GM21381 (cell line): ENCODE measurements around the gene ABHD1.
"Not testable (repeated sequence)": the region's sequence is repeated elsewhere in the genome, so short reads cannot be mapped to it uniquely, and the experiment has no call there.

Experiments
- ATAC-seq: cut with Tn5 transposase; IDR thresholded peaks from one replicate; pipeline ENCODE4 v1.9.1; 2021; ENCODE audit warnings: mild to moderate bottlenecking, moderate library complexity; ENCODE audit not compliant: unreplicated experiment

ABHD1 gene

DNA sequence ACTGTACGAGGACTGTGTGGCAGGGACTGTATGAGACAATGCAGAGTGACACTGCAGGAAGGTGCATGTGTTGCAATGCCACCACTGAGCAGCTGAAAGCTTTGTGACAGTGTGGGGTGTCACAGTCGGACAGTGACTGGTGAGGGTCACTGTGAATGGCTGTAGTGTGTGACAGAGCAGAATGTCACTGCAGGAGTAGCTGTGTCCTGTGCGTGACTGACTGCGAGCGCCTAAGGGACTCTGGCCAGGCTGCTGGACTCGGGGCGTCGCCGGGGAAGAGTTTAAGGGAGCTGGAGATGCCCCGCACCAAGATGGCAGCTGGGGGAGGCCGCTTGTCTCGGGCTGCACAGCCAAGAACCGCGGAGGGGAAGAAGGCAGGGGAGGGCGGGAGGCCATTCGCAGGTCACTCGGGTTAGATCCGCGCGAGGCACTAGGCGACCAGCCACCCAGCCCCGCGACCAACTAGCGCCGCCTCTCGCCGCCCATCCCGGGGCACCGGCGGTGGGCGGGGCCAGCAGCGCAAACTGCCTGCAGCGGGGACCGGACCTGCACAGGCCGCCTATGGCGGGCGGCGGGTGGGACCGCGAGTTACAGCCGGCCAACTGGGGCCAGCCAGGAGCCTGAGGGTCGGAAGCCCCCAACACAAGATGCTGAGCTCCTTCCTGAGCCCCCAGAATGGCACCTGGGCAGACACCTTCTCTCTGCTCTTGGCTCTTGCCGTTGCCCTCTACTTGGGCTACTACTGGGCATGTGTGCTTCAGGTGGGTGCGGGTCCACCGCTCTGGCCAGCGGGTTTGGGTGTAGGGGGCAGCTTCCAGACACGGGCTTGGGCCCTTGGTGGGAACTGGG is at the start of gene ABHD1:
Gene ABHD1 (plus strand): TSS at position 514 of the 849 bp plus-strand sequence. CDS start 134 bp downstream, at position 648.
- ATAC-seq: peak; percentile 61

DNA sequence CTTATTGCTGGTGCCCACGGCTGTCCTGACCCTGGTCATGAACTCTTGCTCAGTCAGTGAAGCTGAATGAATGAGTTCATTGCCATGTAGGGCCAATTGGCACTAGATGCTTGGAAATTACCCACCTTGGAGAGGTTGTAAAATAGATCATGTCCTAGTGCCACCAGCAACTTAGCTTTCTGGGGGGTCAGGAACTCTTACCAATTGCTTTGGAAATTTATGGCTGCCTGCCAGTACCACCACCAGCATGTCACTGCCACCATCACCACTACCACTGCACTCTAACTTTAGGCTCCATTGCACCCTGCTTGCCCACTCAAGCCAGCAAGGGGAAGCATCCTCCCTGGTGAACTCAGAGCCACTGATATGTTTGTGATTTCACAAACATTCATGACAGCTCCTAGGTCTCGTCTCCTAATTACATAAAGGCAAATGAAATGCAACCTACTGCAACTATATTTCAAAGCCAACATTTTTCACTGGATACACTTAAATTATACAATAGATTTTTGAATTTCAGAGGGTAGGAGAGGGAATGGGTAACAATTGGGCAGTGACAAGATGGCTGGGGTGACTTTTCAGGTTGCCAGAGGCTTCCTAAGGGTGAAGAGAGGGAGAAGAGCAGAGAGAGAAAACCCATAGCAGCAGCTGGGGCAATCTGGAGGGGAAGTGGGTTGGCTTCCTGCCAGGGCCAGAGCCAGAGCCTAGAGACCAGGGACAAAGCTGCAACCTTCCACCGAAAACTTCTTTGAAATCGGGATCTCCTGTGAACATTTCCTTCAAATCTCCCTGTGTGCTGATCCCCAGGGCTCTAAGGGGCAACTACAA is 48.7 kb upstream of the ABHD1 start:
- ATAC-seq: no peak

- not testable (repeated sequence) for ATAC-seq
These were observed 48.1 kb upstream of the ABHD1 start for GRCh38 chr2:27075566-27075871.

GRCh38 chr2:27076323-27076722 is 47.3 kb upstream of the ABHD1 start:
- ATAC-seq: no peak

- ATAC-seq: no peak
These were observed 46.4 kb upstream of the ABHD1 start for GRCh38 chr2:27077231-27077630.

DNA sequence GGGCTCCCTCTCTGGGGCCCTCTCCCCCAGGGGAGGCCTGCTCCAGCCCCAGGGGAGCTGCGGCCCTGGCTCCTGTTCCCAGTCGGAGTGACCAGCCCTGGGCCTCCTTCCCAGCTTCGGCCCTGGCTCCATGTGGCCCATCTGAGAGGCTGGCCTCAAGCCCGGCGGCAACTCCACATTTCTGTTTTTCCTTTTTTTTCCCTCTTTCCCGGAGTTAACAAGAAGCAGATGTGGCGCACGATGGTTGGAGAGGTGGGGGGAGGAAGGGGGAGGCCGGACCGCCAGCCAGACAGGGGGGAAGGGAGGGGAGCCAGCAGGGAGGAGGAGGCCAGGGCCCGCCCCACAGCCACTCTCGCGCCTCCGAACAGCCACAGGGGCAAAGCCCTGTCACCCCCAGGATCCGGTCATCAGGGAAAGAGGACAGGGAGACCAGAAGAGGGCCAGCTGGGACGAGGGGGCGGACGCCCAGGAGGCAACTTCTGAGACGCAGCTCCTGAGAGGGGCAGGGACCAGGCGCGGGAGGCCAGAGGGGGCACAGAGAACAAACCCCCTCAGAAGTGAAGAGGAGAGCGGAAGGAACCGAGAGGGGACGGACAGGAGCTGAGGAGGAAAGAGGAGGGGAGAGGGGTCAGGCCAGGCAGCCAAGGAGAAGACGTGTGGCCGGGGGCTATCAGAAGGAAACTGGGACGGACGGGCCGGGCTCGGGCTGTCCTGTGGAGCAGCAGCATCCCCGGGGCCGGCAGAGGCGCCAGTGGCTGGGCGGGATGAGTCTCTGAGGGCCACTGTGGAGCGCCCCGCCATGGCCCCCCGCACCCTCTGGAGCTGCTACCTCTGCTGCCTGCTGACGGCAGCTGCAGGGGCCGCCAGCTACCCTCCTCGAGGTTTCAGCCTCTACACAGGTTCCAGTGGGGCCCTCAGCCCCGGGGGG is 45.1 kb upstream of the ABHD1 start, which contains the start of gene EMILIN1:
Gene EMILIN1 (plus strand): TSS at position 349 of the 928 bp plus-strand sequence. CDS start 451 bp downstream, at position 800.
- no peak for ATAC-seq

GRCh38 chr2:27079233-27080139 is 44.1 kb upstream of the ABHD1 start:
- no peak for ATAC-seq

DNA sequence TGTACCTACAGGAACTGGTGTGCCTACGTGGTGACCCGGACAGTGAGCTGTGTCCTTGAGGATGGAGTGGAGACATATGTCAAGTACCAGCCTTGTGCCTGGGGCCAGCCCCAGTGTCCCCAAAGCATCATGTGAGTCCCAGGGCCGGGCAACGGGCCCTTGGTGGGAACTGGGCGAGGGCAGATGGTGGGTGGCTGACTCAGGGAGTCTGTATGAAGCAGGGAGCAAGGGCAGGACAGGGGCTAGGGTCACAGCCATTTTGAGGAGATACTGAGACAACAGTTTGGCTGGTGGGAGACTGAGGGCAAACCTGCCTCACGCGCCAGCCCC is 43.5 kb upstream of the ABHD1 start:
- no peak for ATAC-seq

DNA sequence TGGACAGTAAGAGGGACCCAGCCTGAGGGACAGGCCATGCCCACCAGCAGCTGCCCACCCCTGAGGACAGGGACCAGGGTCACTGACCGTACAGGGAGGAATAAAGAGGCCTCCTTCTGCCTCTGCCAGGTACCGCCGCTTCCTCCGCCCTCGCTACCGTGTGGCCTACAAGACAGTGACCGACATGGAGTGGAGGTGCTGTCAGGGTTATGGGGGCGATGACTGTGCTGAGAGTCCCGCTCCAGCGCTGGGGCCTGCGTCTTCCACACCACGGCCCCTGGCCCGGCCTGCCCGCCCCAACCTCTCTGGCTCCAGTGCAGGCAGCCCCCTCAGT is 43.0 kb upstream of the ABHD1 start:
- no peak for ATAC-seq

DNA sequence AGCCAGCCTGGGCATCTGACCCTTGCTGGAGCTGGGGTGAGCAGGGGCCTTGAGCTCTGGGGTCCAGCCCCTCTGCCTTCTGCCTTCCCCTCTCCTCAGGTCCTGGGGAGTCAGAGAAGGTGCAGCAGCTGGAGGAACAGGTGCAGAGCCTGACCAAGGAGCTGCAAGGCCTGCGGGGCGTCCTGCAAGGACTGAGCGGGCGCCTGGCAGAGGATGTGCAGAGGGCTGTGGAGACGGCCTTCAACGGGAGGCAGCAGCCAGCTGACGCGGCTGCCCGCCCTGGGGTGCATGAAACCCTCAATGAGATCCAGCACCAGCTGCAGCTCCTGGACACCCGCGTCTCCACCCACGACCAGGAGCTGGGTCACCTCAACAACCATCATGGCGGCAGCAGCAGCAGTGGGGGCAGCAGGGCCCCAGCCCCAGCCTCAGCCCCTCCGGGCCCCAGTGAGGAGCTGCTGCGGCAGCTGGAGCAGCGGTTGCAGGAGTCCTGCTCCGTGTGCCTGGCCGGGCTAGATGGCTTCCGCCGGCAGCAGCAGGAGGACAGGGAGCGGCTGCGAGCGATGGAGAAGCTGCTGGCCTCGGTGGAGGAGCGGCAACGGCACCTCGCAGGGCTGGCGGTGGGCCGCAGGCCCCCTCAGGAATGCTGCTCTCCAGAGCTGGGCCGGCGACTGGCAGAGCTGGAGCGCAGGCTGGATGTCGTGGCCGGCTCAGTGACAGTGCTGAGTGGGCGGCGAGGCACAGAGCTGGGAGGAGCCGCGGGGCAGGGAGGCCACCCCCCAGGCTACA is 41.4 kb upstream of the ABHD1 start:
- no peak for ATAC-seq

DNA sequence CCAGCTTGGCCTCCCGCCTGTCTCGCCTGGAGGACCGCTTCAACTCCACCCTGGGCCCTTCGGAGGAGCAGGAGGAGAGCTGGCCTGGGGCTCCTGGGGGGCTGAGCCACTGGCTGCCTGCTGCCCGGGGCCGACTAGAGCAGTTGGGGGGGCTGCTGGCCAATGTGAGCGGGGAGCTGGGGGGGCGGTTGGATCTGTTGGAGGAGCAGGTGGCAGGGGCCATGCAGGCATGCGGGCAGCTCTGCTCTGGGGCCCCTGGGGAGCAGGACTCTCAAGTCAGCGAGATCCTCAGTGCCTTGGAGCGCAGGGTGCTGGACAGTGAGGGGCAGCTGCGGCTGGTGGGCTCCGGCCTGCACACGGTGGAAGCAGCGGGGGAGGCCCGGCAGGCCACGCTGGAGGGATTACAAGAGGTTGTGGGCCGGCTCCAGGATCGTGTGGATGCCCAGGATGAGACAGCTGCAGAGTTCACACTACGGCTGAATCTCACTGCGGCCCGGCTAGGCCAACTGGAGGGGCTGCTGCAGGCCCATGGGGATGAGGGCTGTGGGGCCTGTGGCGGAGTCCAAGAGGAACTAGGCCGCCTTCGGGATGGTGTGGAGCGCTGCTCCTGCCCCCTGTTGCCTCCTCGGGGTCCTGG is 40.7 kb upstream of the ABHD1 start:
- ATAC-seq: no peak

DNA sequence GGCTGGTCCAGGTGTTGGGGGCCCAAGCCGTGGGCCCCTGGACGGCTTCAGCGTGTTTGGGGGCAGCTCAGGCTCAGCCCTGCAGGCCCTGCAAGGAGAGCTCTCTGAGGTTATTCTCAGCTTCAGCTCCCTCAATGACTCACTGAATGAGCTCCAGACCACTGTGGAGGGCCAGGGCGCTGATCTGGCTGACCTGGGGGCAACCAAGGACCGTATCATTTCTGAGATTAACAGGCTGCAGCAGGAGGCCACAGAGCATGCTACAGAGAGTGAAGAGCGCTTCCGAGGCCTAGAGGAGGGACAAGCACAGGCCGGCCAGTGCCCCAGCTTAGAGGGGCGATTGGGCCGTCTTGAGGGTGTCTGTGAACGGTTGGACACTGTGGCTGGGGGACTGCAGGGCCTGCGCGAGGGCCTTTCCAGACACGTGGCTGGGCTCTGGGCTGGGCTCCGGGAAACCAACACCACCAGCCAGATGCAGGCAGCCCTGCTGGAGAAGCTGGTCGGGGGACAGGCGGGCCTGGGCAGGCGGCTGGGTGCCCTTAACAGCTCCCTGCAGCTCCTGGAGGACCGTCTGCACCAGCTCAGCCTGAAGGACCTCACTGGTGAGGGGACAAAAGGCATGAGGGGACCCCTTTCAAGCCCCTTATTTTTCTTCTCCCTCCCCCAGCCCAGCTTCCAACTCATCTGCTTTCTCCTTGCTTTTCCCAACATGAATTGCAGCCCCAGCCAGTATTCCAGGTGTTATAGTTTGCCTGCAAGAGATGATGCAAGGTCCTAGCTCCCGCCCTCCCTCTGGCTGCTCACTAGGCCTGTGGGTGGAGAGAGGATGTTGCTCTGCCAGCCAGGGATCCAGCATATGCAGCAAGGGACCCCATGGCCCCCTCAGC is 40.0 kb upstream of the ABHD1 start:
- no peak for ATAC-seq

GRCh38 chr2:27084297-27085061 is 39.1 kb upstream of the ABHD1 start:
- no peak for ATAC-seq

DNA sequence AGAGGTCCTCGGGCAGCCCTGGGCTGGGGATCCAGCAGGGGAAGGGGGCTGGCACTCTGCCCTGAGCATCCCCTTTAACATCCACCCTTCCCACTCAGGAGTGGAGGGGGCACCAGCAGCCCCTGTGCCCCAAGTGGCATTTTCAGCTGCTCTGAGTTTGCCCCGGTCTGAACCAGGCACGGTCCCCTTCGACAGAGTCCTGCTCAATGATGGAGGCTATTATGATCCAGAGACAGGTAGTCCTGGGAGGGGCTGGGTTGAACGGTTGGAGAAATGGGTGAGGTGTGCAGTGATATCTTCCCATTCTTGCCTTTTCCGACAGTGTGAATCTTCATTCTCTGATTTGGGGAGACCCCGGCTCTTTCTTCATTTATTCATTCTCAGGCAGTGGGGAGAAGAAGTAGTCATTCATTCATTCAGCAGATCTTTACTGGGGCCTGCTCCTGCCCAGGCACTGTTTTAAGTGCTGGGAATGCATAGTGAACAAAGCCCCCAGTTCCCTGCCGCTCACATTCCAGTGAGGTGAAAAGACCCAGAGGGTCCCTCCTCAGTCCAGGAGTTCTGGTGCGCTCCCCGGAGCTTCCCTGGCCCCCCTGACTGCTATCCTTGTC is 38.4 kb upstream of the ABHD1 start:
- no peak for ATAC-seq

DNA sequence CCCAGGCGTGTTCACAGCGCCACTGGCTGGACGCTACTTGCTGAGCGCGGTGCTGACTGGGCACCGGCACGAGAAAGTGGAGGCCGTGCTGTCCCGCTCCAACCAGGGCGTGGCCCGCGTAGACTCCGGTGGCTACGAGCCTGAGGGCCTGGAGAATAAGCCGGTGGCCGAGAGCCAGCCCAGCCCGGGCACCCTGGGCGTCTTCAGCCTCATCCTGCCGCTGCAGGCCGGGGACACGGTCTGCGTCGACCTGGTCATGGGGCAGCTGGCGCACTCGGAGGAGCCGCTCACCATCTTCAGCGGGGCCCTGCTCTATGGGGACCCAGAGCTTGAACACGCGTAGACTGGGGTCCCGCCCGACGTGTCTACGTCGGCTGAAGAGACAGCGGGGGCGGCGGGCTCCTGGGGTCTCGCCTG is 37.9 kb upstream of the ABHD1 start:
- ATAC-seq: peak; percentile 10

- peak; percentile 77 for ATAC-seq
These were observed 37.4 kb upstream of the ABHD1 start for GRCh38 chr2:27086090-27086723.
